Measurements from ENCODE around the gene EMILIN3. TPM values are rescaled to one million over a fixed set of nuclear protein-coding genes. Genes with fewer than 3 reads are reported as not detected.
A peak's percentile ranks its signal among the peaks of the same experiment; 100 is the strongest.

Gene EMILIN3
- total RNA-seq, 1 donor from 2014 or later = 0.58 TPM

DNA sequence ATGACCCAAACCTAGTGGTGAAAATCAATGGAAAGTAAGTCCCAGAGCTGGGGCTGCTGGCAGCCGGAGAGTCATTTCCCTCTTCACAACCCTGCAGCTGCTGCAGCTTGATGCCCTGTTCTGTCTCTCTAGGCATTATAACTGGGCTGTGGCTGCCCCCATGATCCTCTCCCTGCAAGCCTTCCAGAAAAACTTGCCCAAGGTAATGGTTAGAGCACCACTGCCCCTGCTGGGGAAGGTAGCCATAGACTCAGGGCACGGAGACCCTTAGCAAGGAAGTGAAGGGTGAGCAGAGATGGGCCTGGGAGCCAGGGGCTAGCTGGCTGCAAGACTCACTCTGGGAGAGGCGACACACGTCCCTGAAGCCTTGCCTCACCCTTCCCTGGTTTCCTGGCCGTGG lies 14.0 kb downstream of the EMILIN3 start:
- no peak overlapping the region for H3K27ac Mint-ChIP-seq
- intact Hi-C loops (cut with micrococcal nuclease) = no loop called here
- H3K4me1 Mint-ChIP-seq = no peaks in the 10 kb centered on the region
- DNase-seq = no peak
- H3K9me3 Mint-ChIP-seq = no peaks in the 10 kb centered on the region
- no peaks in the 10 kb centered on the region for H3K27me3 Mint-ChIP-seq
- H3K4me3 Mint-ChIP-seq = no peak overlapping the region
- no peaks in the 10 kb centered on the region for H3K36me3 Mint-ChIP-seq (ENCODE audit: low read depth)

DNA sequence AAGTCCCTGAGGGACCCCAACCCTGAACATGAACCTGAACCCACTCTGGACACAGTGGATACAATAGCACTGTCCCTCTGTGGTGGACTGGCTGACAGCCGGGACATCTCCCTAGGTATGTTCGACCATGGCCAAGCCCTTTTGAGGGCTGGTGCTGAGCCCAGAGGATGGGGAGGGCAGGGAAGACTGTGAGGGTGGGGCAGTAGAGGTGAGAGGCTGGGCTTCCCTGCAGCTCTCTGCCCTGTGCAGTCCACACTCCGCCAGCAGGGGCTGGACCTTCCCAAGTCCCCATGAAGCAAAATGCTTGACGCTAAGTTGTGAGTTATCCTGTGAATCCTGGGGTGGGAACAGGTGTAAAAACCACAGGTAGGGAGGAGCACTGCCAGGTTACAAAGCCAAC lies 14.5 kb downstream of the EMILIN3 start:
- H3K27me3 Mint-ChIP-seq = no peaks in the 10 kb centered on the region
- intact Hi-C loops (cut with micrococcal nuclease) = no loop called here
- H3K9me3 Mint-ChIP-seq = no peaks in the 10 kb centered on the region
- H3K27ac Mint-ChIP-seq = no peak overlapping the region
- H3K4me3 Mint-ChIP-seq = no peak overlapping the region
- H3K4me1 Mint-ChIP-seq = no peaks in the 10 kb centered on the region
- H3K36me3 Mint-ChIP-seq (ENCODE audit: low read depth) = no peaks in the 10 kb centered on the region
- DNase-seq = no peak

DNA sequence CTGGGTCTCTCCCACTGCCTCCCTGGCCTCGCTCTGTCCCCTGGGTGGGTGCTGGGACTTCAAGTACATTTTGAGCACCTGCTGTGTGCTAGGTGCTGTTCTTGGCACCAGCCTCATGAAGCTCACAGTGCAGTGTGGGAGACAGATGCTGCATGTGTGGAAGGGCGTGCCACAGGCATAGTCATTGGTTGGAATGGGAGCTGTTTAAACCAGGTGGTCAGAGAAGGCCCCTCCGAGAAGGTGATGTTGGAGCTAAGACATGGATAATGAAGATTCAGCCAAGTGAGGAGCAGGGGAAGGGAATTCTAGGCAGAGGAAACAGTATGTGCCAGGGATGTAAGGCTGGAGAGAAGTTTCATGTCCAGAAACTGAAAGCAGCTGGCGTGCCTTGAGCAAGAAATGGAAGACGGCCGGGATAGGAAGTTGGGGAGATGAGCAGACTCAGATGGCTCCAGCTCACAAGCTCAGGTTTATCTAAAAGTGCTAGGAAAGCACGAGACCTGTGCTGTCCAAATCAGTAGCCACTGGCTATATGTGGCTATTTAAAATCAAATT lies 16.1 kb downstream of the EMILIN3 start:
- Mint-ChIP-seq H3K9me3 (no peaks in the 10 kb centered on the region), H3K4me1 (no peaks in the 10 kb centered on the region)
- DNase-seq = no peak

DNA sequence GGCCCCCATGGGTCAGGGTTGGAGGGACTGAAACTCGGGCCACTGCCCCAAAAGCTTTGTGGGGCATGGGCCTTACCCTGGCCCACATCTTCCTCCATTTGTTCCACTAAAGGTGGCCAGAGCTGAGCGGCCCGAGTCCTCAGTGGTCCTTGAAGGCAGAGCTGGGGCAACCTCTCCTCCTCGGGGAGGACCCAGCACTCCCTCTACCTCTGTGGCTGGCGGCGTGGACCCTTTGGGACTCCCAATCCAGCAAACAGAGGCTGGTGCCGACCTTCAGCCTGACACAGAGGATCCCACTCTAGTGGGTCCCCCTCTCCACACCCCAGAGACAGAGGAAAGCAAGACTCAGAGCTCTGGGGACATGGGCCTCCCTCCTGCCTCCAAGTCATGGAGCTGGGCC lies 16.7 kb downstream of the EMILIN3 start:
- Mint-ChIP-seq H3K9me3 (no peaks in the 10 kb centered on the region), H3K4me3 (no peak overlapping the region), H3K4me1 (no peaks in the 10 kb centered on the region), H3K27me3 (no peaks in the 10 kb centered on the region), H3K27ac (no peak overlapping the region), H3K36me3 (ENCODE audit: low read depth) (no peaks in the 10 kb centered on the region)
- no peak for DNase-seq
- intact Hi-C loops (cut with micrococcal nuclease) = loop anchor here (10.0 kb wide), 1 partner anchor 345 kb away; no protein-coding TSS in a partner anchor

More for the DNA sequence above, 16.1 kb downstream of the EMILIN3 start:
- intact Hi-C loops (cut with micrococcal nuclease) = no loop called here
- no peak overlapping the region for H3K27ac Mint-ChIP-seq
- no peak overlapping the region for H3K4me3 Mint-ChIP-seq
- H3K27me3 Mint-ChIP-seq = no peaks in the 10 kb centered on the region
- no peaks in the 10 kb centered on the region for H3K36me3 Mint-ChIP-seq (ENCODE audit: low read depth)

DNA sequence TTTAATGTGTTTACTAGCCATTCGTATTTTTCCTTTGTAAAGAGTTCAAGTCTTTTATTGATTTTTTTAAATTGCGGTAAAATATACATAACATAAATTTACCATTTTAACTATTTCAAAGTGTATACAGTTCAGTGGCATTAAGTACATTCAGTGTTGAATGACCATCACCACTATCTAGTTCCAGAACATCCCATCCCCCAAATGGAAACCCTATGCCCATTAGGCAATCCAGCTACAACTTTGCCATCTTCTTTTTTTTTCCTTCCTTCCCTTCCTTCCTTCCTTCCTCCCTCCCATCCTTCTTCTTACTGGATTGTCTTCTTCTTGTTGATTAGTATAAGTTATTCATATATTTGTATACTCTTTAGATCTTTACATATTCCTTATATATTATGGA lies 17.4 kb downstream of the EMILIN3 start:
- Mint-ChIP-seq H3K4me1 (no peaks in the 10 kb centered on the region), H3K27ac (no peak overlapping the region), H3K9me3 (no peaks in the 10 kb centered on the region), H3K36me3 (ENCODE audit: low read depth) (no peaks in the 10 kb centered on the region), H3K27me3 (no peaks in the 10 kb centered on the region), H3K4me3 (no peak overlapping the region)
- DNase-seq = no peak
- intact Hi-C loops (cut with micrococcal nuclease) = loop anchor here (10.0 kb wide), 1 partner anchor 346 kb away; no protein-coding TSS in a partner anchor

DNA sequence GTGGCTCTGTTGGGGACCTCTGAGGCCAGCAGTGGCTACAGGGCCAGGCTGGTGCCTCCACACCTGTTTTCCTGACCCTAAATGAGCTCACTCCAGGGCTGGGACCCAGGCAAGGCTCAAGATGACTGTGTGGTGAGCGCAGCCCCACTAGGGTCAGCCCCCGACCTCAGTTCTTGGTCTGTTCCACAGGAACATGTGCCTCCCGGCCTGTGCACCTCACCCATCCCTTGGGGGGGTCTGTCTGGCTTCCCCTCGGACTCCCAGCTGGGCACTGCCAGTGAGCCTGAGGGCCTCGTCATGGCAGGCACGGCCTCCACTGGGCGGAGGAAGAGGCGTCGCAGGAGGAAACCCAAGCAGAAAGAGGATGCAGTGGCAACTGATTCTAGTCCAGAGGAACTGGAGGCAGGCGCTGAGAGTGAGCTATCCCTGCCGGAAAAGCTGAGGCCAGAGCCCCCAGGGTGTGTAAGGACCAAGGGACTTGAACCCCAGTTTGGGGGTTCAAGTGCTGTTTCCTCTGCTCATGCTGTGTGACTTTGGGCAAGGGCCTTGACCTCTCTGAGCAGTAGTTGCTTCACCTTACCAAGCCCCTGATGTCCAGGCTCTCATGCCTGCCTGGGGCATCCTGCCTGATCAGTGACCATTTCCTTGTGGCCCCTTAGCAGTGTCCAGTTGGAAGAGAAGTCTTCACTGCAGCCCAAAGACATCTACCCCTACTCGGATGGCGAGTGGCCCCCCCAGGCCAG lies 18.0 kb downstream of the EMILIN3 start:
- H3K4me1 Mint-ChIP-seq = no peaks in the 10 kb centered on the region
- H3K27me3 Mint-ChIP-seq = no peaks in the 10 kb centered on the region
- no peaks in the 10 kb centered on the region for H3K9me3 Mint-ChIP-seq
- H3K4me3 Mint-ChIP-seq = no peak overlapping the region
- intact Hi-C loops (cut with micrococcal nuclease) = loop anchor here (10.0 kb wide), 1 partner anchor 346 kb away; no protein-coding TSS in a partner anchor
- no peak overlapping the region for H3K27ac Mint-ChIP-seq
- H3K36me3 Mint-ChIP-seq (ENCODE audit: low read depth) = no peaks in the 10 kb centered on the region
- no peak for DNase-seq

DNA sequence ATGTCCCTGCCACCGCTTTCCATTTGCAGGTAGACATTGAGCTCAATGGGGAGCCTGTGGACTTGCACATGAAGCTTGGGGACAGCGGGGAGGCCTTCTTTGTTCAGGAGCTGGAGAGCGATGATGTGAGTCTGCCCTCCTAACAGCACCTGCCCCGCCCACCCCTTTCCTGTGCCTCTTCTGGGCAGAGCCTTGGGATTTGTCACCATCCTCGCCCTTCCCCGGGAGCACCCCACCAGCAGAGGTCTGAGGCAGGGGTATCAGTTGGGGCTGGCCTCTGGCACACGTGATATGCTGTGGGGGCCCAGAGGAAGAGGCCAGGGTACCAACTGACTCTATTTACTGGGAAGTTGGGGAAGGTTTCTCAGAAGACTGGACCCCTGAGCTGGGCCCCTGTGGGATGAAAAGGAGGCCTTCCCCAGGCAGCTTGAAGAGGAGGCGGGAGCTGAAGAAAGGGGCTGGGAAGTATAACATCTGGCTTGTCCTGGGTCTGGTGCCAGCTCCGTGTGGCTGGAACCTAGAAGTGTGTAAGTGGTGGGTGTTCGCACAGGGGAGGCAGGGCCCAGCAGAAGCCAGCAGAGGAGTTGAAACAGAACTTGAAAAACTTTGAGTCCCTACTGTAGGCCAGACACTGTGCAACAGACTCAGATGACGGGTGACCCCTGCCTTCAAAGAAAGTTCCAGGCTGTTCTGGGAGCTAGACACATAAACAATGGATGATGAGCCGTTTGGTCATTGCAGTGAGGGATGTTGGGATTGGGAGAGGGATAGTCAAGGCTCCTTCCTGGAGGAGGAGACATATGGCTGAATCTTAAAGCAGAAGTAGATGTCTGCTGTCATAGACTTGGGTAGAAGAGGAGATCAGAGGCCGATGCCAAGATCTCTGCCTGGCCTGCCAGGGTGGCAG lies 18.8 kb downstream of the EMILIN3 start:
- intact Hi-C loops (cut with micrococcal nuclease) = loop anchor here (10.0 kb wide), 1 partner anchor 347 kb away; no protein-coding TSS in a partner anchor
- Mint-ChIP-seq H3K9me3 (no peaks in the 10 kb centered on the region), H3K4me3 (no peak overlapping the region), H3K36me3 (ENCODE audit: low read depth) (no peaks in the 10 kb centered on the region), H3K27me3 (no peaks in the 10 kb centered on the region), H3K4me1 (no peaks in the 10 kb centered on the region), H3K27ac (no peak overlapping the region)
- DNase-seq = no peak

DNA sequence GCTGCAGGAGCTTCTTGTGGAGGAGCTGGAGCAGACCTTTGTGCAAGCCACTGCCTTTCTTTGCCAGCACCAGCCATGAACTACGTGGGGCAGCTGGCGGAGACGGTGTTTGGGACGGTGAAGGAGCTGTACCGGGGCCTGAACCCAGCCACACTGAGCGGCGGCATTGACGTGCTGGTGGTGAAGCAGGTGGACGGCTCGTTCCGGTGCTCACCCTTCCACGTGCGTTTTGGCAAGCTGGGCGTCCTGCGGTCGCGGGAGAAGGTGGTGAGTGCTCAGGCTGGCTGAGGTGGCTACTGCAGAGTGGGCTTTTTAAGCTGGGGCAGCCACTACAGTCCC lies 20.9 kb downstream of the EMILIN3 start:
- H3K9me3 Mint-ChIP-seq = no peaks in the 10 kb centered on the region
- no peak for DNase-seq
- no peak overlapping the region for H3K4me3 Mint-ChIP-seq
- H3K36me3 Mint-ChIP-seq (ENCODE audit: low read depth) = no peaks in the 10 kb centered on the region
- intact Hi-C loops (cut with micrococcal nuclease) = loop anchor here (10.0 kb wide), 1 partner anchor 349 kb away; no protein-coding TSS in a partner anchor
- no peaks in the 10 kb centered on the region for H3K4me1 Mint-ChIP-seq
- no peak overlapping the region for H3K27ac Mint-ChIP-seq
- no peaks in the 10 kb centered on the region for H3K27me3 Mint-ChIP-seq

DNA sequence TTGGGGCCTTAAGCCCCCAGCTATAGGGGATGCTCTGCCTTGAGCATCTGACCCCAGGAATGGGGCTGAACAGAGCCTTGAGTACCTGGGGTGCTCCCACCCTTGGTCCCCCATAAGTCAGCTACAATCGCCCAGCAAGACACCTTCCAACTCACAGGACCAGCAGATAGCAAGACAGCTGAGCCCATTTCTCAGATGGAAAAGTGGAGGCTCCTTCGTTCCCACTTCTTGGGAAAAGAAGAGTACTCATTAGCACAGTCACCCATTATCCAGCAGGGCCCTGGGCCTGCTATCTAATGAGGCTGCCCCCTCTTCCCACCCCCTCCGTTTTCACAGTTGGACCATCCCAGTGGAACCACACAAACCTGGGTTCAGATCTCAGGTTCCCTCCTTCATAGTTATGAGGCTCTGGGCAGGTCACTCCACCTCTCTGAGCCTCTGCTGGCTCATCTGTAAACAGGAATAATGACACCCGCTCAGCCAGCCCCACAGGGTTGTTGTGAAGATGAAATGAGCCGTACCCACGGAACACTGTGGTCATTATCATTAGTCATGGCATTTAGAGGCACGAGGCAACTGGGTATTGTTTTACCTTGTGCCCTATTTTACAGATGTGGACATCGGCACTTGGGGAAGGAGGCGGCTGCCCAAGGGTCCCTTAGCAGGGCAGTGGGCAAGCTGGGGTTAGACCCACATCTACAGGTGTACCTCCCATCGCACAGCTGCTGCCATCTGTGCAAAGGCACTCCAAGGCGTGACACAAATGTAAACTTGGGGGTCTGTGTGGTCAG lies 21.5 kb downstream of the EMILIN3 start:
- Mint-ChIP-seq H3K27ac (no peak overlapping the region), H3K4me3 (no peak overlapping the region), H3K36me3 (ENCODE audit: low read depth) (no peaks in the 10 kb centered on the region), H3K9me3 (no peaks in the 10 kb centered on the region), H3K4me1 (peaks cover 3% of the 10 kb centered on the region), H3K27me3 (no peaks in the 10 kb centered on the region)
- DNase-seq = no peak
- intact Hi-C loops (cut with micrococcal nuclease) = loop anchor here (10.0 kb wide), 1 partner anchor 350 kb away; no protein-coding TSS in a partner anchor

DNA sequence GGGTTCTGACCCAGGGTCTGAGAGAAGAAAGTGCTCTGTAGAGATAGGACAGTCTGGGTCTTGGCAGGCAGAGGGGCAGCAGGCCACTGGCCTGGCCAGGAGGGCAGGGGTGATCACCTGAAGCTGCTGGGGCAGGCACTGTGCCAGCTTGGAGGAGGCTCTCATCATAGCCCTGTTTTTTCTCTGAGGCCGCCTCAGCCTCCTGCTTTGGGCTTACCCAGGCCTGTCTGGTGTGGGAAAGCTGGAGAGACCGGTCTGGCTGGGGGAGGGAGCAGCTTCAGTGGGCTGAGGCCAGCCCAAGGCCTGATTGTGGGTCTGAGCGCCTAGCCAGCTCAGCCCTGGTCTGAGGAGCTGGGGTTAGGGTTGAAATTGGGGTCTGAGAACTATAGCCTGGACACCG lies 22.1 kb downstream of the EMILIN3 start:
- H3K27ac Mint-ChIP-seq = no peak overlapping the region

DNA sequence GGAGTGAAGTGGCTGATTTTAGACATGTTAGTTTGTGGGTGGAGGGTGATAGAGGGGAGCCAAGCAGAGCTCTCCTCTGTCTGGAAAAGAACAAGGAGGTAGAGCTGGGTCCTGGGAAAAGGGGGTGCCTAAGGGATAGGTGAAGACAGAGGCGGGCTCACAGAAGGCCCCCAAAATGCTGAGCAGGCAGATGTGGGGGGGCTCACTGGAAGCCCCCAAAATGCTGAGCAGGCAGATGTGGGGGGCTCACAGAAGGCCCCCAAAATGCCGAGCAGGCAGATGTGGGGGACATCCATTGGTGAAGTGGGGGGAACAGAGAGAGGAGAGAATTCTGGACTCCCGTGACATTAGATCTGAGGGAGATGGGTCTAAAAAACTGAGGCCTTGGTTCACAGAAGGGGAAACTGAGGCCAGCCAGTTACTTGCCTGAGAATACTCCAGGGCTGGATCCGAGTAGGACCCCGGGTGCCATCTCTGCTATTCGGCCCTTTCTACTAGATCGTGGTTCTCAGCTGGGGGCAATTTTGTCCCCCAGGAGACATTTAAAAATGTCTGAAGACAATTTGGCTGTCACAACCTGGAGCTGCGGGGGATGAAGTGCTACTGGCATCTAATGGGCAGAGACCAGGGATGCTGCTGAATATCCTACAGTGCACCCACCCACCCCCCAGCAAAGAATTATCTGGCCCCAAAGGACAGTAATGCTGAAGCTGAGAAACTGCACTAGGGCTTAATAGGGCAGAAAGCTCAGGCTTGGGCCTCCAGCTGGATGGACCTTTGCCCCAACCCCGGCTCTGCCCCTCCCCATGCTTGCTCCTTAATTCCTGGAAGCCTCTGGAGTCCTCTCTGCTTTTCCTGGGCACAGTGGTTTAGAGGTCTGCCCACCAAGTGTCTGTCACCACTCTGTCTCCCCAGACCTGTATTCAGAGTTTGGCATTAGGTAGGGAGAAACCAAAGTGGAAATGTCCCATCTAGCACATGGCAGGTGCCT lies 23.8 kb downstream of the EMILIN3 start:
- peaks cover 10% of the 10 kb centered on the region for H3K4me1 Mint-ChIP-seq
- peaks cover 10% of the 10 kb centered on the region for H3K27me3 Mint-ChIP-seq
- H3K4me3 Mint-ChIP-seq = no peak overlapping the region
- DNase-seq = no peak
- intact Hi-C loops (cut with micrococcal nuclease) = loop anchor here (10.0 kb wide), 1 partner anchor 352 kb away; no protein-coding TSS in a partner anchor
- H3K9me3 Mint-ChIP-seq = no peaks in the 10 kb centered on the region
- H3K36me3 Mint-ChIP-seq (ENCODE audit: low read depth) = no peaks in the 10 kb centered on the region
- no peak overlapping the region for H3K27ac Mint-ChIP-seq

More for the DNA sequence above, 22.1 kb downstream of the EMILIN3 start:
- Mint-ChIP-seq H3K9me3 (no peaks in the 10 kb centered on the region), H3K27me3 (peaks cover 5% of the 10 kb centered on the region), H3K4me3 (no peak overlapping the region), H3K36me3 (ENCODE audit: low read depth) (no peaks in the 10 kb centered on the region), H3K4me1 (peaks cover 9% of the 10 kb centered on the region)
- intact Hi-C loops (cut with micrococcal nuclease) = loop anchor here (10.0 kb wide), 1 partner anchor 350 kb away; no protein-coding TSS in a partner anchor
- no peak for DNase-seq

DNA sequence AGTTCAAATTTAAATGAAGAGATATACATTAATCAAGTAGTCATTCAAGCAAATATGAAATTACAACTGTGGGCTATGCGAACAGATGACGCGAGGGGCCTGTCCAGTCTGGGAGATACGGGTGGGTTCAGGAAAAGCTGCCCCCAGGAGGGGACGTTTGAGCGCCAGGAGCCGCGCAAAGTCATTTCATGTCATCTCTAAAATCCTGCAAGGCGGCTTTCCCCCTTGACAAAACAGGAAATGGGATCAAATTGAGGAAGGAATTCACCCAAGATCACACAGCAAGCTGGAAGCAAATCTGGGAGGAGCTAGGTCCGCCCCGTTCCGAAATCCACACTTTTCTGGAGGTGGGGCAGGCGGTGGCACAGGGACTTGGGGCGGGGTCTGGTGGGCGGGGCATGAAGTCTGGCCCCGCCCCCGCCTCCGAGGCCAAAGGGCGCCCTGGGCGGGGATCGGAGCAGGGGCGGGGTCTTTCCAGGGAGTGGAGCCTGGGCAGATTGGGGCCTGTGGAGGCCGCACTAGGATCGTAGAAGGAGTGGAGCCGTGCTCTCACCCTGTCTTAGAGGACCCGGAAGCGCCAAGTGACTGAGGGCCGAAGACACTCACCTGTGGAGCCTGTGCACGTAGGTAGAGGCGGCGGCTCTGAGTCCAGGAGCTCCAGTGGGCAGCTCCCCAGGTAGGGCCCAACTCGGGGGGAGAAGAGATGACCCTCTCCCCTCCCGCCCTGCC lies 26.1 kb downstream of the EMILIN3 start, which contains the start of gene LPIN3:
Gene LPIN3 (plus strand): TSS at position 495 of the 729 bp plus-strand sequence. CDS start 4,983 bp downstream, outside the sequence.
- Mint-ChIP-seq H3K4me3 (peak within 1 kb of the TSS; percentile 84), H3K27ac (peak within 1 kb of the TSS; percentile 43), H3K27me3 (peaks cover 10% of the 10 kb centered on the region), H3K4me1 (peaks cover 10% of the 10 kb centered on the region), H3K9me3 (no peaks in the 10 kb centered on the region), H3K36me3 (ENCODE audit: low read depth) (no peaks in the 10 kb centered on the region)
- DNase-seq = peak; percentile 87
- intact Hi-C loops (cut with micrococcal nuclease) = loop anchor here (1.0 to 10.0 kb wide), 7 partner anchors 11 to 372 kb away; partner anchors contain the start of gene ZHX3

Data from activated CD4-positive, alpha-beta T cell treated with anti-CD3 and anti-CD28 coated beads, Interleukin-2, amount 10 ng/mL, durations not matched to agents 24 days and 14 days (primary cell).